Cardiac fibroblast (primary cell): ENCODE data around the gene RARS1.
"Not testable (repeated sequence)": the region's sequence is repeated elsewhere in the genome, so short reads cannot be mapped to it uniquely, and the experiment has no call there.

Experiments
- DNase-seq, 2 donors: peaks; one replicate each; pipeline versions ENCODE4 v3.0.0 to v3.0.0-alpha.2; 2010; ENCODE audit warnings: low read depth in 2 of 2
- H3K4me3 ChIP-seq, 2 donors: replicated peaks in 1 of 2; 1 replicate in 1 of 2; 2 replicates in 1 of 2; pipeline ENCODE4 v1.5.1; 2011; ENCODE audit warnings: low read depth in 2 of 2, low read length in 2 of 2, mild to moderate bottlenecking in 2 of 2, moderate library complexity in 1 of 2
- CTCF ChIP-seq: IDR thresholded peaks from one replicate; pipeline ENCODE4 v1.5.1; 2011; ENCODE audit warnings: low read depth, mild to moderate bottlenecking, low read length, inconsistent platforms

The RARS1 gene

GRCh38 chr5:168530621-168531150, 44.4 kb downstream of the RARS1 start:
- DNase-seq = no peak
- H3K4me3 ChIP-seq = no peak overlapping the region
- TF ChIP-seq CTCF = no peak

- no peak overlapping the region for H3K4me3 ChIP-seq
- TF ChIP-seq CTCF = no peak
- DNase-seq = no peak
These were observed 44.9 kb downstream of the RARS1 start for GRCh38 chr5:168531191-168531590.

GRCh38 chr5:168531987-168532864, 46.0 kb downstream of the RARS1 start:
- no peak for DNase-seq
- no peak overlapping the region for H3K4me3 ChIP-seq
- no peak for TF ChIP-seq CTCF

- DNase-seq, H3K4me3 ChIP-seq: not testable (repeated sequence)
These were observed 48.1 kb downstream of the RARS1 start for GRCh38 chr5:168534351-168534750.

GRCh38 chr5:168537176-168537575, 50.9 kb downstream of the RARS1 start:
- H3K4me3 ChIP-seq = no peak overlapping the region
- TF ChIP-seq CTCF = no peak
- no peak for DNase-seq

- TF ChIP-seq CTCF = no peak
- DNase-seq = no peak
- H3K4me3 ChIP-seq = no peak overlapping the region
These were observed 63.3 kb downstream of the RARS1 start for GRCh38 chr5:168549554-168549953.

GRCh38 chr5:168550656-168551055, 64.4 kb downstream of the RARS1 start:
- no peak for TF ChIP-seq CTCF
- DNase-seq = peak in 1 of 2 donors; percentile 46
- no peak overlapping the region for H3K4me3 ChIP-seq
